ENCODE measurements around the gene IQCB1.

Gene IQCB1

GRCh38 chr3:121722411-121722810, 112.4 kb downstream of the IQCB1 start:
- TF ChIP-seq CTCF (IDR thresholded peaks at IDR 0.05; ENCODE audit: unreplicated experiment in 3 of 3): no peak
- Mint-ChIP-seq H3K4me1 (peaks cover 5% of the 10 kb centered on the region), H3K36me3 (ENCODE audit: low read depth) (peaks cover 82% of the 10 kb centered on the region), H3K9me3 (peaks cover 3% of the 10 kb centered on the region), H3K27me3 (ENCODE audit: low read depth) (no peaks in the 10 kb centered on the region), H3K4me3 (no peak overlapping the region), H3K27ac (no peak overlapping the region)

GRCh38 chr3:121720163-121720562, 114.7 kb downstream of the IQCB1 start:
- no peak overlapping the region for H3K27ac Mint-ChIP-seq
- peaks cover 5% of the 10 kb centered on the region for H3K4me1 Mint-ChIP-seq
- H3K36me3 Mint-ChIP-seq (ENCODE audit: low read depth): peaks cover 84% of the 10 kb centered on the region
- peaks cover 3% of the 10 kb centered on the region for H3K9me3 Mint-ChIP-seq
- no peak overlapping the region for H3K4me3 Mint-ChIP-seq
- no peak for TF ChIP-seq CTCF (IDR thresholded peaks at IDR 0.05; ENCODE audit: unreplicated experiment in 3 of 3)
- H3K27me3 Mint-ChIP-seq (ENCODE audit: low read depth): no peaks in the 10 kb centered on the region

Measured in nephron (organoid).